Right atrium auricular region (tissue), 2 donors: ENCODE data around the gene MST1. TPM values are rescaled to one million over a fixed set of nuclear protein-coding genes. Genes with fewer than 3 reads are reported as not detected.

Source experiments
- DNase-seq: peaks from one replicate; pipeline ENCODE4 v3.0.0-alpha.2; 2019; ENCODE audit warnings: low spot score
- H3K27ac ChIP-seq, 2 donors: fragments of 200-600 bp; sonication (generic); 1 replicate in 1 of 2; 2 replicates in 1 of 2; pipeline ENCODE4 v1.5.1; 2016 to 2019
- H3K27me3 ChIP-seq, 2 donors: fragments of 200-600 bp; sonication (generic); one replicate each; pipeline versions ENCODE4 v1.5.1 to v1.6.0; 2017 to 2019
- H3K36me3 ChIP-seq: fragments of 200-600 bp; sonication (generic); one replicate; pipeline ENCODE4 v1.5.1; 2016
- H3K4me1 ChIP-seq, 2 donors: fragments of 200-600 bp; sonication (generic); one replicate each; pipeline versions ENCODE4 v1.5.1 to v1.6.0; 2017 to 2019
- H3K4me3 ChIP-seq, 2 donors: fragments of 200-600 bp; sonication (generic); 1 replicate in 1 of 2; 2 replicates in 1 of 2; pipeline ENCODE4 v1.5.1; 2017 to 2019; ENCODE audit warnings: mild to moderate bottlenecking in 1 of 2, moderate library complexity in 1 of 2
- H3K9me3 ChIP-seq, 2 donors: fragments of 200-600 bp; sonication (generic); one replicate each; pipeline ENCODE4 v1.5.1; 2019
- total RNA-seq, 2 donors: library from RNA; depleted of rRNA; stranded (reverse); fragments of >200 nt; gene quantifications; one replicate each; pipeline ENCODE4 v1.1.0, GENCODE V29; 2016
- TF ChIP-seq, protein P1 (sequence below), 2 donors: fragments of 200-600 bp; sonication (generic); IDR thresholded peaks; one replicate each; pipeline ENCODE4 v1.5.1; 2019; ENCODE audit warnings: antibody characterized with exemption in 2 of 2

The MST1 gene
- total RNA-seq, 2 donors from 2014 or later, result 3.9 to 8.0 TPM

- H3K4me1 ChIP-seq, result no peaks in the 10 kb centered on the region
- no peaks in the 10 kb centered on the region for H3K9me3 ChIP-seq
- H3K27me3 ChIP-seq, result no peaks in the 10 kb centered on the region
- no peak overlapping the region for H3K27ac ChIP-seq
- peaks cover 13% of the 10 kb centered on the region for H3K36me3 ChIP-seq
- no peak for DNase-seq
- TF ChIP-seq, protein P1, sequence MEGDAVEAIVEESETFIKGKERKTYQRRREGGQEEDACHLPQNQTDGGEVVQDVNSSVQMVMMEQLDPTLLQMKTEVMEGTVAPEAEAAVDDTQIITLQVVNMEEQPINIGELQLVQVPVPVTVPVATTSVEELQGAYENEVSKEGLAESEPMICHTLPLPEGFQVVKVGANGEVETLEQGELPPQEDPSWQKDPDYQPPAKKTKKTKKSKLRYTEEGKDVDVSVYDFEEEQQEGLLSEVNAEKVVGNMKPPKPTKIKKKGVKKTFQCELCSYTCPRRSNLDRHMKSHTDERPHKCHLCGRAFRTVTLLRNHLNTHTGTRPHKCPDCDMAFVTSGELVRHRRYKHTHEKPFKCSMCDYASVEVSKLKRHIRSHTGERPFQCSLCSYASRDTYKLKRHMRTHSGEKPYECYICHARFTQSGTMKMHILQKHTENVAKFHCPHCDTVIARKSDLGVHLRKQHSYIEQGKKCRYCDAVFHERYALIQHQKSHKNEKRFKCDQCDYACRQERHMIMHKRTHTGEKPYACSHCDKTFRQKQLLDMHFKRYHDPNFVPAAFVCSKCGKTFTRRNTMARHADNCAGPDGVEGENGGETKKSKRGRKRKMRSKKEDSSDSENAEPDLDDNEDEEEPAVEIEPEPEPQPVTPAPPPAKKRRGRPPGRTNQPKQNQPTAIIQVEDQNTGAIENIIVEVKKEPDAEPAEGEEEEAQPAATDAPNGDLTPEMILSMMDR (IDR thresholded peaks at IDR 0.05), result no peak
- H3K4me3 ChIP-seq, result no peak overlapping the region
These were observed 23.5 kb upstream of the MST1 start for GRCh38 chr3:49712631-49713317.

DNA sequence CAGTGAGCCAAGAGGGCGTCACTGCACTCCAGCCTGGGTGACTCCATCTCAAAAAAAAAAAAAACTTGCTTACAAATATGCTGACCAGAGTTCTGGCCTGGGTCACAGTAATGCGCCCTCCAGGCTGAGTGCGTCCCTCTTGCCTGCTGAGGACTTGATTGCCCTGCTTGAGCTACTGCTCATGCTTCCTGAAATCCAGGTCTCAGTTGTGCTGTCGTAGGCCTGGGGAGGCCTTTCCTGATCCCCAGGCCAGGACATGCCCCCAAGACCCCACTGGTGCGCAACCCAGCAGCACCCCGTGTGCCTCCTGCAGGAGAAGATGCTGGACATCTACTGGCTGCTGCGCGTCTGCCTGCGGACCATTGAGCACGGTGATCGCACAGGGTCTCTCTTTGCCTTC lies 22.9 kb upstream of the MST1 start:
- Histone ChIP-seq H3K27ac (no peak overlapping the region), H3K9me3 (no peaks in the 10 kb centered on the region), H3K4me1 (no peaks in the 10 kb centered on the region), H3K4me3 (no peak overlapping the region), H3K27me3 (no peaks in the 10 kb centered on the region), H3K36me3 (peaks cover 13% of the 10 kb centered on the region)
- no peak for DNase-seq
- TF ChIP-seq, protein P1 (IDR thresholded peaks at IDR 0.05), result no peak

DNA sequence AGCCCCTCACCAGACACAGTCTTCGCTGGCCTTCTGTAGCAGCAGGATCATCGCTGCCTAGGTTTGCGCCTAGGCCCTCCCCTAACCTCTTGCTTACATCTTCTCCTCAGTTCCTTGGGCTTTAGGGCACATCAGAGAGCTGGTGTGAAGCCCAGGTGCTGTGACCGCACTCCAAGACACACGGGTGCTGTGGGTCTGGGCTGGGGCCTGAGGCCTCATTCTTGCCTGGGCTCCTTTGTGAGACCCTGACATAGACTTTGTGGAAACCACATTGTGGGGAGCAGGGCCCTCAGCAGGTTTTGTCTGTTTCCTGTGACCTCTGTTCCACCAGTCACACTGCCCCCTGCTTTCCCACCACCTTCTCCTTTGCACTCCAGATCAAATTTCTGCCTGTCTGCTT lies 22.2 kb upstream of the MST1 start:
- TF ChIP-seq, protein P1 (IDR thresholded peaks at IDR 0.05), result no peak
- DNase-seq, result no peak
- no peak overlapping the region for H3K27ac ChIP-seq
- H3K36me3 ChIP-seq, result peaks cover 12% of the 10 kb centered on the region
- H3K4me3 ChIP-seq, result no peak overlapping the region
- no peaks in the 10 kb centered on the region for H3K9me3 ChIP-seq
- H3K27me3 ChIP-seq, result no peaks in the 10 kb centered on the region
- H3K4me1 ChIP-seq, result no peaks in the 10 kb centered on the region

DNA sequence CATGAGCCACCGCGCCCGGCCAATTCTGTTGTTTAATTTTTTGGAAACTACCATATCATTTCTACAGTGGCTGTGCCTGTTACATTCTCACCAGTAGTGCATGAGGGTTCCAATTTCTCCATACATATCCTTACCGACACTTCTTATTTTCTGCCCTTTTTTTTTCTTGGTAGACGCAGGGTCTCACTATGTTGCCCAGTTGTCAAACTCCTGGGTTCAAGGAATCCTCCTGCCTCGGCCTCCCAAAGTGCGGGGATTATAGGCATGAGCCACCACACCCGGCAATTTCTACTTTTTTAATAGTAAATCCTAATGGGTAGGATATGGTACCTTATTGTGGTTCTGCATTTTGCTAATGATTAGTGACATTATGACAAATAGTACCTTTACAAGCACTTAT lies 20.6 kb upstream of the MST1 start:
- H3K4me3 ChIP-seq, result no peak overlapping the region
- no peaks in the 10 kb centered on the region for H3K4me1 ChIP-seq
- peaks cover 14% of the 10 kb centered on the region for H3K36me3 ChIP-seq
- TF ChIP-seq, protein P1 (IDR thresholded peaks at IDR 0.05), result no peak
- H3K9me3 ChIP-seq, result no peaks in the 10 kb centered on the region
- no peak for DNase-seq
- no peaks in the 10 kb centered on the region for H3K27me3 ChIP-seq
- H3K27ac ChIP-seq, result no peak overlapping the region

DNA sequence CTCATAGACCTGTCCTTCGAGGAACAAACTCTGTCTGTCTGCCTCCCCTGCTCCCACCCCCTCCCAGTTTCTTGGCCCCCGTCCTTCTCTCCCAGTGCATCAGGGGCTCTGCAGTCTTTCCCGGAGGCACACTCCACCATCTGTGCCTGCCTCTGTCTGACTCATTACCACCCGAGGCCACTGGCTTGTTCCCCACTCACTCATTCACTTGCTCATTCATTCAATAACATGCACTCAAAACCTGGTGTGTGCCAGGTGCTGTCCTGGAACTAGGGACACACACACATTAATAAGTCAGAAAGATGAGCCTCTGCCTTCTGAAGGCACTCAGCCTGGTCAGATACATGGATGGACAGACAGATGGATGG lies 17.8 kb upstream of the MST1 start:
- no peak for DNase-seq
- Histone ChIP-seq H3K27me3 (no peaks in the 10 kb centered on the region), H3K4me1 (no peaks in the 10 kb centered on the region), H3K27ac (no peak overlapping the region), H3K4me3 (no peak overlapping the region), H3K9me3 (no peaks in the 10 kb centered on the region), H3K36me3 (peaks cover 23% of the 10 kb centered on the region)
- TF ChIP-seq, protein P1 (IDR thresholded peaks at IDR 0.05), result no peak
